GM19023 (cell line): Measurements from ENCODE around the gene NOD2.
A peak's percentile ranks its signal among the peaks of the same experiment; 100 is the strongest.

ENCODE experiments used
- ATAC-seq: cut with Tn5 transposase; IDR thresholded peaks from one replicate; pipeline ENCODE4 v1.9.1; 2021; ENCODE audit warnings: mild to moderate bottlenecking, moderate library complexity; ENCODE audit not compliant: unreplicated experiment

Gene NOD2

DNA sequence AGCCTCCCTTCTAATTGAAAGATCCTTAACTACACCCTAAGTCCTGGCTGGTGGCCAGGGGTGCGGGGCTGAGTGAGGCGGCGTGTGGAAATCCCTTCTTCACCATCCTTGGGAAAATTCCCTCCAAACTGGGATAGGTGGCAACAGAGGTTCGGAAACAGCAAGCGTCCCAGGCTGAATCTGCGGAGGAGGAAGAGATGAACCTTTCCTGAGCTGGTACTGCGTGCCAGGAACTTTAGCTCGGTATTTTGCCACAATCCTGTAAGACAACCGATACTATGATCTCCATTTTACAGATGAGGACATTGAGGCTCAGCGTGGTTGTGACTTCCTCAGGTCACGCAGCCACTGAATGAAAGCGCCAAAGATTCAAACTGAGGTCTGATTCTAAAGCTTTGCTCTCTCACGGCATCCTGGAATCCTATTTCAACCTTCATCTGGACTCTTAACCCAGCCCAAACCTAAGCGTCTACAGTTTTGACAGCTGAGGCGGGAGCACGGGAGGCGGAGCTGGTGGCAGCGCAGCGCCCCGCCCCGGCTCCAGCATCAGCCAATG lies 47.9 kb downstream of the NOD2 start:
- peak; percentile 1 for ATAC-seq

DNA sequence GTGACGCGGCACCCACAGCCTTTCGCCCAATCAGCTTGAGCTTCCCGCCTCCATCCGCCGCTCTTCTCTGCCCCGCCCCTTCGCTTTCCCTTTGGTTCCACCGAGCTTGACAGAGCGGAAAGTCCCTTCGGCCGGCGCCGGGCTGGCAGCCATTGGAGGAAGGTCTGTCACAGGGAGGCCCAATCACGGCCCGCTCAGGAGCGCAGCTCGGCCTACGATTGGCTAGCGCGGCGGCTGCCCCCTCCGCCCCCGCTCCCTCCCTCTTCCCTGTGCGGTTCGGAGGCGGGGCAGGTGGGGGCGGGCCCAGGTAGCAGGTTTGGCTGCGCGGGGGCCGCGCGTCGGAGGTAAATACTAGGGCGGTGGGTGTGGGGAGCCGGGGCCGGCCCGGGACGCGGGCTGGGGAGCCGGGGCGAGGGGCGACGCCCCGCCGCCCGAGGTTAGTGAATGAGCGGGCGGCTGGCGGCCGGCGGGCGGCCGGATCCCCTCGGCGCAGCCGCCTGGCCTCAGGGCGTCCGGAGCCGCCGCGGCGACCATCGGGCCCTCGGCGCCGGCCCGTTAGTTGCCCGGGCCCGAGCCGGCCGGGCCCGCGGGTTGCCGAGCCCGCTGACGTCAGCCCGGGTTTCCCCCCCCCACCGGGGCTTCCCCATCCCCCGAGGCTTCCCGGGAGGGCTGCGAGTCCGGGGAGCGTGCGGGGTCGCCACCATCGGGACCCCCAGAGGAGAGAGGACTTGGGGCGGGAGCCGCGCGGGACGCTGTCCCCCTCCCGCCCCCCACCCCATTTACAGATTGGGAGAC lies 48.6 kb downstream of the NOD2 start, which contains the start of gene CYLD:
TSS of gene CYLD (plus strand) at position 306 of the 795 bp plus-strand sequence. CDS start 7,613 bp downstream, outside the sequence.
- ATAC-seq: peak; percentile 92

DNA sequence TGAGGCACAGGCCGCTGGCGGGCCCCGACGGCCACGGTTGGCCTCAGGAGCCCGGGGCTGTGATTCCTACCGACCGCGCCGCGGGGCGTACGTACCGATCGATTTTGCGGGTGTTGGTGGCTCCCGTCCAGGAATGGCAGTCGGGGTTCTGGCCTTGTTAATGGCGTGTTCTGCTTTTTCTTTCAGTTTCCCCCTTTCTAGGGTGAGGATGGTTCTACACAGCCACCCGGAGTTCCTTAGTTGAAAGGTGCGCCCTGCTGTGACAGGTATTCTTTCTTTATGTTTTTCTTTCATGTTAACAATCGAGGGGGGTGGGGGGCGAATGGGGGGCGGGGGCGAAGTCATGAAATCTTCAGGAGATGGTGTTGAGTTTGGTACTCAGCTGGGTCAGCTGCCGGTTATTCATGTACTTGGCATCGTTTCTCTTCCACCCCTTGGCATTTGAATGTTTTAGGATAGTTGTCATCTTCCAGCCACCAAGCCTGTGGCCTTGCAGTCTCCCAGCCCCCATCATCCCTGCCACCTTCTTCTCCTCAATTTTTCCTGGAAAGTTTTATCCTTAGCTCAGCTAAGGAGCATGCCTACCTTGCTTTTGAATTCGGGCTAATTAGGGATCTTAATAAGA lies 49.3 kb downstream of the NOD2 start:
- ATAC-seq: no peak

DNA sequence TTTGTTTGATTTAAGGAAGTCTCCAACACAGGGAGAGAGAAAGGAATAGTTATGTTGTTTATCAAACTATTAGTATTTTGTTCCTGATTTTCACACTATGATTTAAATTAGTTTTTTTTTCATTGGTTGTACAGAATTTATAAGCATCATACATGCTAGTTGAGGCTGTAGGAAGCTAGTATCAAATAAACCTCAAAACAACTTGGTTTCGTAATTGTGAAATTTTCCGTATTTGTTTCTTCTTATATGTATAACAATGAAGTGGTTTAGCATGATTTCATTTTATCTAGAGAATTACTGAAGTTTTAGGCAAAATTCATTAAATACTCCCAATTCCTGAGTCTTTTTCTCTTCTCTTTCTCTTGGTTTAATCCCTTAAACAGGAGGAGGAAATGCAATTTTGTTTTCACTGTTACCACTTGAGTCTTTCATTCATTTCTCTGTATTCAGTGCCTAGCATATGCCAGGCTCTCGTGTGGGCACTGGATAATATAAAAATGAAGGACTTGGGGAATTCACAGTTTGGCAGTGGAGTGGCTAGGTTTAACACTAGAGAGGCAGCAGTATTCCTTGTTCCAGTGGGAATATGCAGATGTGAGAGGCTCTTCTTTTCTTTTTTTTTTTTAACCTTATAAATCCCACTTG lies 50.3 kb downstream of the NOD2 start:
- ATAC-seq: no peak

DNA sequence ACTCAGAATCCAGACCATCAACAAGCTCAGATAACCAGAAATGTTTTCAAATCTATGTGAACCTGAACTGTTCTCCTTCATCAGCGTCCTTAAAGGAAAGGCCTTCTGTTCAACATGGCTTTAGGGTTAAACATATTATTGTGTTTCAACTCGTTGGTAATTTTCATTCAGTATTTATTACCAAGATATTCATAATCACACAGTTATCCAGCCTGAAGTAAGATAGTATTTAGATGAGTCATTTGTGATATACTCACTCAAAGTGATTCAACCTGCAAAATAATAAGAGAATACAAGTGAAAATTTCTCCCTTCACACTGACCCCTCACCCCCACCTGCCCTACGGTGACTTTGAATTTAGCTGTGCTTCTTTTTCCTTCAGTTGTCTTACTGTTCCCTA lies 51.5 kb downstream of the NOD2 start:
- ATAC-seq: no peak

DNA sequence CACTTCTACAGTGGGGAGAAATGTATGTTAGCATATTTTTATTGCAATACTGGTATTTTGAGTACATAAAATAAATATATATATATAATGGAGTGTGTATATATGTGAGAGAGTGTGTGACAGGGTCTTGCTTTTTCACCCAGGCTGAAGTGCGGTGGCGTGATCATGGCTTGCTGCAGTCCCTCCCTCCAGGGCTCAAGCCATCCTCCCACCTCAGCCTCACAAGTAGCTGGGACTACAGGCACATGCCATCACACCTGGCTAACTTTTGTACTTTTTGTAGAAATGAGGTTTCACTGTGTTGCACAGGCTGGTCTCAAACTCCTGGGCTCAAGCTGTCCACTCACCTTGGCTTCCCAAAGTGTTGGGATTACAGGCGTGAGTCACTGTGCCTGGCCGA lies 52.5 kb downstream of the NOD2 start:
- ATAC-seq: no peak

DNA sequence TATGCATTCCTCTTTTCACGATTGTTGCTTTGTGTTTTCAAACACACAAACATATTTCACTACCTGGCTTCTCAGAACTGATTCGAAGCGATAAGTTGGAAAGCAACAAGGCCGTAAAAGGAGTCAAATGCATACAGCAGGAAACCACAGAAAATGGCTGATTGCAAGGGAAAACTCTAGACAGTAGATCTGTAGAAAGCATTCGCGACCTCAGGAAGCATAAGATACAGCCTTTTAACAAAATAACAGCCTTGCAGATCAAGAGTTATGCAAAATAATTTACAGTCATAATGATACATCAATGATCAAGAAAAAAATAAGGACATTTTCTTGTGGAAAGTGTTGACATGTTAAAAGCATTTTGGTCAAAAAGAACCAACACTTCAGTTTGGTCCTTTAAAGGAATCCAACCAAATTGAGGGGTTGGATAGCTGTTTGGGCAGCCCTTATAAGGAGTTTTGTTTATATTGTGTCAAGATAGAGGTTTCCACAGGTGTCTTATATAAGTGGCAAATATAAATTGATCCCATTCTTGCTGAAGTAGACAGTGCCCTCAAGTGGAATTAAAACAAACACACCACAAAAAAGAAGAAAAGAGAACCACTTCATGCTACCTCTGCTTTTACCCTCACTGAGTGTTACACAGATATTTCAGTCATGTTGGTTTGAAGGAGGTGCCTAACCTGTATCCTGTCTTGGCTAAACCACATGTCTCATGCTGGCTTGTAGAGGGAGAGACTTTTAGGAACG lies 54.0 kb downstream of the NOD2 start:
- no peak for ATAC-seq

DNA sequence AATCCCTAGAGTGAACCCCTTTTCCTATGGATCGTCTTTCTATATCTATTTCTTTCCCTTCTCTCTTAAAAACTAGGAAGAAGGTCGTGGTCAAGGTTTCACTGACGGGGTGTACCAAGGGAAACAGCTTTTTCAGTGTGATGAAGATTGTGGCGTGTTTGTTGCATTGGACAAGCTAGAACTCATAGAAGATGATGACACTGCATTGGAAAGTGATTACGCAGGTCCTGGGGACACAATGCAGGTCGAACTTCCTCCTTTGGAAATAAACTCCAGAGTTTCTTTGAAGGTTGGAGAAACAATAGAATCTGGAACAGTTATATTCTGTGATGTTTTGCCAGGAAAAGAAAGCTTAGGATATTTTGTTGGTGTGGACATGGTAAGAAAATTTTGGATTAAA lies 58.1 kb downstream of the NOD2 start:
- no peak for ATAC-seq

DNA sequence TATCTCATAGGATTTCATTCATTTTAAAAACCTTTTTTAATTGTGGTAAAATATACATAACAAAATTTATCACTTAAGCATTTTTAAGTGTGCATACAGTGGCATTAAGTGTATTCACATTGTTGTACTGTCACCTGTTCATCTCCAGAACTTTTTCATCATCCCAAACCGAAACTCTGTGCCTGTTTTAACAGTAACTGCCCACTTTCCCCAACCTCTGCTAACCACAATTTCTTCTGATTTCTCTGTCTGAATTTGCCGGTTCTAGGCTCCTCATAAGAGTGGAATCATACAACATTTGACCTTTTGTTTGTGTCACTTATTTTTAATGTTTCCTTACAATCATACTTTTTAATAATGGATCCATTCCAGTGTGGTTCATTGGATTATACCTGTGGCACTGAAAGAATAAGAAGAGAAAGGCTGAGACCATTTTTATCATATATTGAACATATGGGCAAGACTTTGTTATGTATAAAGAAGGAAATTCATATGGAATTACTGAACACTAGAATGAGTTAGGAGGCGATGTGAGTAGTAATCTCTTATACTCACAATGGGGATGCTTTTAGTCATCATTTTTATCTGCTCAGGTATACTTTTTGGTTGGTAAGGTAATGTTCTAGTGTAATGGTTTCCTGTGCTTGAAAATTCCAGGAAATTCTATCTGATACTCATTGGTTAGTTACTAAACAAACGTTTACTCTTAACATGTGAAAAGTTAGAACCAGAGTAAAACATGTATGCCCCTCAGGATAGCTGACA lies 59.2 kb downstream of the NOD2 start:
- no peak for ATAC-seq

DNA sequence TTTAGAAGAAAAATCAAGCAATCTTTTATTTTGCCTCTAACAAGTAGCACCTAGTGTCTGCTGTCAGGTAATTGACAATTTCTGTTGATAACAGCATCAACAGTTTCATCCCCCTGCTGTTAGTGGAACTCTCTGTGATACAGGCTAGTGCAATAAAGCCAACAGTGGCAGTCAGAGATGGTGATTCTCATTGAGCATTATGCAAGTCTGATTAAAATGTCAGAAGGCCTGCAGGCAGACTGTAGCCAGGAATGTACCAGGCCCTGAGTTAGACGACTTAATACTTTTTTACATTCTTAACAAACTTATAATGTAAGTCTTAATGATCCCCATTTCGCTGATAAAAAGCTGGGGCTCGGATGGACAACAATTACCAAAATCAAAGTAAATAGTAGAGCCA lies 63.1 kb downstream of the NOD2 start:
- no peak for ATAC-seq

DNA sequence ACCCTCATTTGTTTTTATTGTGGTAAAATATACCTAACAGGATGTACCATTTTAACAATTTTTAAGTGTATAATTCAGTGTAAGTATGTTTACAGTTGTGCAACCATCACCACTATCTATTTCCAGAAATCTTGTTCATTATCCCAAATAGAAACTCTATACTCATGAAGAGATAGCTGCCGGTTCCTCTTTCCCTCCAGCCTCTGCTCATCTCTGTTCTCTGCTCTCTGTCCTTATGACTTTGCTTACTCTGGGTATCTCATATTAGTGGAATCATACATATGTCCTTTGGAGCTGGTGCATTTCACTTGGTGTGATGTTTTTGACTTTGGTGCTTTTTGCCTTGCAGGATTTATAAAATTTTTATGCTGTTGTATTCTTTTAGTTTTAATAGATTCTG lies 67.9 kb downstream of the NOD2 start:
- no peak for ATAC-seq

DNA sequence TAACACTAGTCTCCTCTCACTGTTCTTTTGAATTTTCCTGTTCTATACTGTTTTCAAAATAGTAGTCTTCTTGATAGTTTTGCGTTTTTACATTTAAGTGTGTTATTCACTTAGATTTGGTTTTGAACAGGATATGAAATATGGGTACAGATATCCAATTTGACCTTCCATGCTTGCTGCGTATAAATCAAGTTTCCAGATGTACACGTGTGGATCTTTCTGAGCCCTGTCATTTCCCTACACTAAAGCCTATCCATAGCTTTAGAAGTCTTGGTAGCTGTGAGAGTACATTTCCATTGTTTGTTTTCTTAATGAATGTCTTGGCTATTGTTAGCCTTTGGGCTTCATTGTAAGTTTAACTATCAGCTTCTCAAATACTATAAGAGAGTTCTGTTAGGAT lies 68.8 kb downstream of the NOD2 start:
- ATAC-seq: no peak

DNA sequence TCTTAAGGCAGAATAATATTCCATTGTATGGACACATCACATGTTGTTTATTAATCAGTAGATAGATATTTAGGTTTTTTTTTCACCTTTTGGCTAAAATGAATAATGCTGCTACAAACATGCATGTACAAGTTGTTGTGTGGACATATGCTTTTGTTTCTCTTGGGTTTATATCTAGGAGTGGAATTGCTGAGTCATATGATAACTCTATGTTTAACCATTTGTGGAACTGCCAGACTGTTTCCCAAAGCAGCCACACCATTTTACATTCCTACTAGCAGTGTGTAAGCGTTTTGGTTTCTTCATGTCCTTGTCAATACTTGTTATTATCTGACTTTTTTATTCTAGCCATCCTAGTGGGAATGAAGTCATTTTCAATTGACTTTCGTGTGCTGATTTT lies 69.8 kb downstream of the NOD2 start:
- no peak for ATAC-seq

DNA sequence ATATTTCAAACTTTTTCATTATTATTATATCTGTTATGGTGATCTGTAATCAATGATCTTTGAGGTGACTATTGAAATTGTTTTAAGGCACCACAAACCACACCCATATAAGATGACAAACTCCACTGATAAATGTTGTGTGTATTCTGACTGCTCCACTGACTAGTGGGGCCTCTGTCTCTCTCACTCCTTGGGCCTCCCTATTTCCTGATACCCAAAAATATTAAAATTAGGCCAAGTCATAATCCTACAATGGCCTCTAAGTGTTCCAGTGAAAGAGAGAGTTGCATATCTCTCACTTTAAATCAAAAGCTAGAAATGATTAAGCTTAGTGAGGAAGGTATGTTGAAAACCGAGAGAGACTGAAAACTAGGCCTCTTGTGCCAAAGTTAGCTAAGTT lies 71.9 kb downstream of the NOD2 start:
- no peak for ATAC-seq

DNA sequence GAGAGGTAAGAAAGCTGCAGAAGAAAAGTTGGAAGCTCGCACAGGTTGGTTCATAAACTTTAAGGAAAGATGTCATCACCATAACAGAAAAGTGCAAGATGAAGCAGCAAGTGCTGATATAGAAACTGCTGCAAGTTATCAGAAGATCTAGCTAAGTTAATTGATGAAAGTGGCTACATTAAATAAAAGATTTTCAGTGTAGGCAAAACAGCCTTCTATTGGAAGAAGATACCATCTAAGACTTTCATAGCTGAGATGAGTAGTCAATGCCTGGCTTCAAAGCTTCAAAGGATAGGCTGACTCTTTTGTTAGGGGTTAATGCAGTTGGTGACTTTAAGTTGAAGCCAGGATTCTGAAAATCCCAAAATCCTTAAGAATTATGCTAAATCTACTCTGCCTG lies 72.5 kb downstream of the NOD2 start:
- ATAC-seq: no peak

DNA sequence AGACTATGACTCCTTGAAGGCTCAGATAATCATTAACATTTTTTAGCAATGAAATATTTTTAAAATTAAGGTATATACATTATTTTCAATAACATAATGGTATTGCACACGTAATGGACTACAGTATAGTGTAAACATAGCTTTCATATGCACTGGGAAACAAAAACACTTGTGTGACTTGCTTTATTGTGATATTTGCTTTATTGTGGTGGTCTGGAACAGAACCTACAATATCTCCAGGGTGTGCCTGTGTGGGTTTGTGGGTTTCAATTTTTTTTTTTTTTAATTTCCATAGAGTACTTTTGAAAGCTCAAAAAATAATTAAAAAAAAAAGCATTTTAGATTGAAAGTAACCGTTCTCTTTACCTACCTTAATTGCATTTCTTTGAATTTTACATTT lies 73.8 kb downstream of the NOD2 start:
- ATAC-seq: no peak

DNA sequence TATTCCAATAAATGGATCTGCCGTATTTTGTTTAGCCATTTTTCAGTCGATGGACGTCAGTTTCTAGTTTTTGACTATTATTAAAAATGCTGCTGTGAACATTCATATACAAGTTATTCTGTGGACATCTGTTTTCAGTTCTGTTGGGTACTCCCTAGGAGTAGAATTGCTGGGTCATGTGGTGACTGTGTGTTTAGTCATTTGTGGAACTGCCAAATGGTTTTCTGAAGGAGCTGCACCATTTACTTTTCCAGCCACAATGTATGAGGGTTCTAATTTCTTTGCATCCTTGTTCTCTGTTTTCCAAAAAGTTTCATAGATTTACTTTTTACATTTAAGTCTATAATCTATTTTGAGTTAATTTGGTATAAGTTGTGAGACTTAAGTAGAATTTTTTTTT lies 78.0 kb downstream of the NOD2 start:
- no peak for ATAC-seq

DNA sequence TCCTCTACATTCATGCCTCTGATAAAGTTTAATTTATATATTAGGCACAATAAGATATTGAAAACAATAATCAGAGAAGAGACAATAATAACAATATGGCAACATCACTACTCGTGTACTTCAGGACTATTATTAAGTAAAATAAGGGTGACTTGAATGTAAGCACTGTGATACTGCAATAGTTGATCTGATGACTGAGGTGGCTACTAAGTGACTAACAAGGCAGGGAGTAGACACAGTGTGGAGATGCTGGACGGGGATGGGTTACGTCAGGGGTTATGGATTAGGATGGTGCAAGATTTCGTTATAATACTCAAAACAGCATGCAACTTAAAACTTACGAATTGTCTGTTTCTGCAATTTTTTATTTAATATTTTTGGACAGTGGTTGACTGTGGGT lies 81.0 kb downstream of the NOD2 start:
- ATAC-seq: no peak

DNA sequence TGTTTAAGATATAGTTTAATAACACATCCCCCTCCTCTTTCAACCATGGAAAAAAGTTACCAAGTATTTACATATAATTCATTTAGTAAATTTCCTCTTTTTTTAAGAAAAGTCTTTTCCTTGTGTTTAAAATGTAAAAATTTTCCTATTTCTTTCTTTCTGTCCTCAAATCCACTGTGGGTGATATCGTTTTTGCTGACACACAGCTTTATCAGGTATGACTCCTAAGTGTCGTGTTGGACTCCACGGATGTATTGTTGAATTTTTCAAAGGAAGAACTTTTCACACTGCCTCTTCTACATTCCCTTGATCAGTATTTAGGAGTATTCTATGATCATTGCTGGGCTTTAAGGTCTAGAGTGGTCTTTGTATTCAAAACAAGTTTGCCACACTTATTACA lies 81.6 kb downstream of the NOD2 start:
- no peak for ATAC-seq

DNA sequence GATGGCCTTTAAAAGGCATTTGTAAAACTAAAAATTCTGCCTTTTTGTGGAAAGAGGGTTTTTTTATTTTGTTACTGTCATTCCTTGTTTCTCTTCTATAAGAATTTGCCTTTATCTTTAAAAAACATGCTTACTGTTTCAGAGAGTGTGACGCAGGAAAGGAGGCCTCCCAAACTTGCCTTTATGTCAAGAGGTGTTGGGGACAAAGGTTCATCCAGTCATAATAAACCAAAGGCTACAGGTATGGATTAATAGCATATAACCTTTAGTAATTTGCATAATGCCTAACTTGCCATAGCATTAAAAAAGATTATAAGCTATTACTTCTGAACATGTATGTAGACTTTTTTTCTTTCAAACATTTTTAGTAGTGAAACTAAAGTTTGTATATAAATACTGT lies 82.6 kb downstream of the NOD2 start:
- no peak for ATAC-seq
